CD4-positive, alpha-beta T cell treated with Interleukin-10 for 1 hour (primary cell): Measurements from ENCODE around the gene PRR30.
"Not testable (repeated sequence)": the region's sequence is repeated elsewhere in the genome, so short reads cannot be mapped to it uniquely, and the experiment has no call there.

Source experiments
- DNase-seq: peaks from one replicate; pipeline ENCODE4 v3.0.0-alpha.2; 2020

The PRR30 gene

GRCh38 chr2:27127883-27128667, 11.1 kb downstream of the PRR30 start:
- DNase-seq: no peak

DNA sequence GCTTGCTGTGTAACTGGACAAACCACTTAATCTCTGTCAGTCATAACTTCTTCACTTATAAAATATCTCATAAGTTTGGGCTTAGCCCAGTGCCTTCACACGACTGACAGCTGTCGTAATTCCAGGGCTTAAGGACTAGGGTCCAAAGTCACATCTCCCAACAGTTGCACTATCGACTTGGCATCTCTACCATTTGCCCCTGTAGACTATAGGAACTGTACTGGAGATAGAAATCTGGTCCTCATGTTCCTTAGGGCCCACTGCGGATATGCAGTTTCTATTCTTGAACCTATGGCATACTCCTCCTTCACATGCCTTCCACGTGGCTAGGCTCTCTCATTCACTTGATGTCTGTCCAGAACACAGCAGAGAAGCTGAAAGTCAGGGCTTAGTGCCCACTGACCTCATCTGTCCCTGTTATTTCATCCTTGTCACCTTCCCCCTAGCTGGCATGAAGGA, 12.9 kb downstream of the PRR30 start:
- DNase-seq: no peak

DNA sequence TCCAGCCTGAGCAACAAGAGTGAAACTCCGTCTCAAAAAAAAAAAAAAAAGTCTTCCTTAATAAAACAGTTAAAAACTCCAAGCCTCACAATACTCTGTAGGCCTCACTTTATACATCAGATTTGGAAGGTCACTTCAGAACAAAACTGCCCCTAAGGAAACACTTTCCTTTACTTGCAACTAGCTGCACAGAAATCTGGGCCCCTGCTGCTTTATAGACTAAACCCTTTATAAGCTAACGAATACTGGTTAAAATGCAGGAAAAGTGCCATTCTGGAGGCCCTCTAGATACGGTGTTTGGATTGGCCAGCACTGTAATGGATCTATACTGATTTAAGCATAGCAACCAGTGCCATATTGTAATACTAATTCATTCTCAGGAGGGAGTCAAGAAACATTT, 14.1 kb downstream of the PRR30 start:
- no peak for DNase-seq

DNA sequence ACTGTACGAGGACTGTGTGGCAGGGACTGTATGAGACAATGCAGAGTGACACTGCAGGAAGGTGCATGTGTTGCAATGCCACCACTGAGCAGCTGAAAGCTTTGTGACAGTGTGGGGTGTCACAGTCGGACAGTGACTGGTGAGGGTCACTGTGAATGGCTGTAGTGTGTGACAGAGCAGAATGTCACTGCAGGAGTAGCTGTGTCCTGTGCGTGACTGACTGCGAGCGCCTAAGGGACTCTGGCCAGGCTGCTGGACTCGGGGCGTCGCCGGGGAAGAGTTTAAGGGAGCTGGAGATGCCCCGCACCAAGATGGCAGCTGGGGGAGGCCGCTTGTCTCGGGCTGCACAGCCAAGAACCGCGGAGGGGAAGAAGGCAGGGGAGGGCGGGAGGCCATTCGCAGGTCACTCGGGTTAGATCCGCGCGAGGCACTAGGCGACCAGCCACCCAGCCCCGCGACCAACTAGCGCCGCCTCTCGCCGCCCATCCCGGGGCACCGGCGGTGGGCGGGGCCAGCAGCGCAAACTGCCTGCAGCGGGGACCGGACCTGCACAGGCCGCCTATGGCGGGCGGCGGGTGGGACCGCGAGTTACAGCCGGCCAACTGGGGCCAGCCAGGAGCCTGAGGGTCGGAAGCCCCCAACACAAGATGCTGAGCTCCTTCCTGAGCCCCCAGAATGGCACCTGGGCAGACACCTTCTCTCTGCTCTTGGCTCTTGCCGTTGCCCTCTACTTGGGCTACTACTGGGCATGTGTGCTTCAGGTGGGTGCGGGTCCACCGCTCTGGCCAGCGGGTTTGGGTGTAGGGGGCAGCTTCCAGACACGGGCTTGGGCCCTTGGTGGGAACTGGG, 15.7 kb downstream of the PRR30 start, which contains the start of gene ABHD1:
Gene ABHD1, plus strand, starts transcription at position 514 of the 849 bp plus-strand sequence. Its CDS starts 134 bp downstream, at position 648.
- peak; percentile 79 for DNase-seq

DNA sequence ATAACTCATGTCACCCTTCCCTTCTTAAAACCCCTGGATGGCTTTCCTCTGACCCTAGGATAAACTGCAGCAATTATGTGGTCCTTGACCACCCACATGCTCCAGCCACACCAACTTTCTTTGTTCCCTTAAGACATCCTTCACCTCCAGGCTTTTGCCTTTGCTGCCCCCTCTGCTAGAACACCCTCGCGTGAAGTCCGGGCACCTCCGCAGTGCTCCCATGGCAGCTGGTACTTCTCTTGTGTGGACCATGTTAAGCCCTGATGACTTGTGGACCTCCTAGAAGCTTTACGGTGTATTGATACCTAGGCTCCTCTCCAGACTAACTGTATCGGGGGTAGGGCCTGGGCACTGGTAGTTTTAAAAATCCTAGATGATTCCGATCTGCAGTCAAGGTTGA, 16.4 kb downstream of the PRR30 start:
- no peak for DNase-seq

GRCh38 chr2:27121906-27122305, 17.3 kb downstream of the PRR30 start:
- DNase-seq: no peak

DNA sequence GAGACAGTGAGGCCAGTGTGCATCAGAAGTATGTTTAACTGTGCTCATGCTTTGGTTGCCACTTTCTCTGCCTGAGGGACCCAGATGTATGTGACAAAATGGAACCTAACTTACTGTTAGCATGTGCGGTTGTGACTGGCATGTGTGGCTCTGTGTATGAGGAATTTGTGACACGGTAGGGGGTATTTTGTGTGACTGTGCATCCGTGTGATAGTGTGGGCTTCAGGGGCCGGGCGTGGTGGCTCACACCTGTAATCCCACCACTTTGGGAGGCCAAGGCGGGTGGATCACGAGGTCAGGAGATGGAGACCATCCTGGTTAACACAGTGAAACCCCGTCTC, 19.9 kb downstream of the PRR30 start:
- not testable (repeated sequence) for DNase-seq

GRCh38 chr2:27118525-27119329, 20.5 kb downstream of the PRR30 start, which contains the start of gene CGREF1:
TSS of gene CGREF1 (minus strand) at chr2:27119128. CDS start at chr2:27104366, 14,762 bp downstream.
- peak; percentile 17 for DNase-seq

GRCh38 chr2:27117995-27118524, 21.1 kb downstream of the PRR30 start:
- DNase-seq: no peak

- no peak for DNase-seq
Observed at GRCh38 chr2:27115519-27115918, 23.7 kb downstream of the PRR30 start.

GRCh38 chr2:27111392-27112078, 27.7 kb downstream of the PRR30 start:
- not testable (repeated sequence) for DNase-seq

GRCh38 chr2:27110603-27111352, 28.4 kb downstream of the PRR30 start:
- DNase-seq: not testable (repeated sequence)

DNA sequence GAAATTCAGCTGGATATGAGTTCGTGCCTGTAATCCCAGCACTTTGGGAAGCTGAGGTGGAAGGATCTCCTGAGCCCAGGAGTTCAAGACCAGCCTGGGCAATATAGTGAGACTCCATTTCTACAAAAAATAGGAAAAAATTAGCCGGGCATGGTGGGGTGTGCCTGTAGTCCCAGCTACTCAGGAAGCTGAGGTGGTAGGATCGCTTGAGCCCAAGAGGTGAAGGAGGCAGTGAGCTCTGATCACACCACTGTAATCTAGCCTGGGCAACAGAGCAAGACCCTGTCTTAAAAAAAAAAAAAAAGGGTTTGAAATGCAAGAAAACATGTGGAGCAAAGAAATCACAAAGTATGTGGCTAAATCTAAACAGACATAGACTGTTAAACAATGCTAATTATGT, 30.1 kb downstream of the PRR30 start:
- DNase-seq: no peak

DNA sequence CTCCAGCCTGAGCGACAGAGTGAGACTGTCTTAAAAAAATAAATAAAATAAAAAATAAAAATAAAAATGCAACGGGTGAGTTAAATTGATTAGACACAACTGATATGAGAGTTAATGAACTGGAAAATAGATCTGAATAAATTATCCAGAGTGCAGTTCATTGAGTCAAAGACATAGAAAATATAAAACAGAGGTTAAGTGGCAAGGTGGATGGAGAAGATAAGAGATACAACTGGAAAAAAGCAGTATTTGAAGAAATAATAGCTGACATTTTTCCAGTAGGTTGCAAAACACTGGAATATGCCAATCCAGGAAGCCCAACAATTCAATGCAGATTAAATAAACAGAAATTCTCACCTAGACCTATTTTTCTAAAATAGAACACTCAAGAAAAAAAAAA, 31.0 kb downstream of the PRR30 start:
- no peak for DNase-seq

GRCh38 chr2:27105981-27106380, 33.2 kb downstream of the PRR30 start:
- DNase-seq: no peak

GRCh38 chr2:27102329-27102728, 36.9 kb downstream of the PRR30 start:
- no peak for DNase-seq

- no peak for DNase-seq
Observed at GRCh38 chr2:27100036-27100435, 39.2 kb downstream of the PRR30 start.

- DNase-seq: no peak
Observed at GRCh38 chr2:27099334-27099955, 39.8 kb downstream of the PRR30 start.

DNA sequence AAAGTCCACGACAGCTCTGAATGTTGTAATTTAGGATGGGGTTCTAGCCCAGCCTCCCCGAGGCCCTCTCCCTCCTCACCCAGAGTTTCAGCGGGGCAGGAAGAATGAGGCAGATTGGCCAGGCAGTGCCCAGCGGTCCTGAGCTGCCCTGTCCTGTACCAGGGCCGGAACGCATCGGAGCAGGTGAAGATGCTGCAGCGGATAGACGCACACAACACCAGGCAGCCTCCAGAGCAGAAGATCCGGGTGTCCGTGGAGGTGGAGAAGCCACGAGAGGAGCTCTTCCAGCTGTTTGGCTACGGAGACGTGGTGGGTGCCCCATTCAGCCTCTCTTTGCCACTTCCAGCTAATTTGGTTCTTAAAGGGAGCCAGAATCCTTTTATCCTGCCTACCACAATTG, 41.9 kb downstream of the PRR30 start:
- DNase-seq: no peak

DNA sequence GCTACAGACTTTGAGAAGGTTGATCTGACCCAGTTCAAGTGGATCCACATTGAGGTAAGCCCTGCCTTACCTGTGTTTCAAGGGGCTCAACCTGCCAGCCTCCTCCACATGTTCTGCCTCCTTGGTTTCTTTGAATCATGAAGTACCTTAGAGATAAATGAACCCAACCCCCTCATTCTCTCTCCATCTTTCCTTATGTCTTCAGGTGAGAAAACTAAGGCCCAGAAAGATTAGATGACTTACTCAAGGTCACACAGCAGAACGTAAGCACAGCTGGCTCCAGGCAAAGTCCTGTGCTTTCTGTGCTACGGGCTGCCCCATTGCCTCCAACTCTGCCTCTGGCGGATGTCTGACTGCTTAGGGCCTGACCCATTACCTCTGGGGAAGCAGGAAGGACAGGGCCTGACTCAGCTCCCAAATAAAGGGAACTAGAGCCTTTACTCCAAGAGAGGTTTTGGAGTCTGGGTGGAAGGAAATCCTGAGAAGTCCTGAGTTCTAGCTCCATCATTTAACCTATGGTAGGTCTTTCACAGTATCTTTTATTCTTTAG, 42.4 kb downstream of the PRR30 start:
- no peak for DNase-seq
